Choroid plexus epithelial cell (primary cell): ENCODE data around the gene KRTAP10-12.
A peak's percentile ranks its signal among the peaks of the same experiment; 100 is the strongest.

Experiments used
- DNase-seq: peaks from one replicate; pipeline ENCODE4 v3.0.0-alpha.2; 2010; ENCODE audit warnings: low read depth
- H3K4me3 ChIP-seq: 2 replicates; pipeline ENCODE4 v1.5.1; 2011; ENCODE audit warnings: low read depth, mild to moderate bottlenecking, control low read depth, low read length, moderate library complexity
- CTCF ChIP-seq: conservative IDR thresholded peaks from 2 replicates; pipeline ENCODE4 v1.5.1; 2011; ENCODE audit warnings: low read depth, mild to moderate bottlenecking, control low read depth, inconsistent platforms, low read length, moderate library complexity

KRTAP10-12 gene

DNA sequence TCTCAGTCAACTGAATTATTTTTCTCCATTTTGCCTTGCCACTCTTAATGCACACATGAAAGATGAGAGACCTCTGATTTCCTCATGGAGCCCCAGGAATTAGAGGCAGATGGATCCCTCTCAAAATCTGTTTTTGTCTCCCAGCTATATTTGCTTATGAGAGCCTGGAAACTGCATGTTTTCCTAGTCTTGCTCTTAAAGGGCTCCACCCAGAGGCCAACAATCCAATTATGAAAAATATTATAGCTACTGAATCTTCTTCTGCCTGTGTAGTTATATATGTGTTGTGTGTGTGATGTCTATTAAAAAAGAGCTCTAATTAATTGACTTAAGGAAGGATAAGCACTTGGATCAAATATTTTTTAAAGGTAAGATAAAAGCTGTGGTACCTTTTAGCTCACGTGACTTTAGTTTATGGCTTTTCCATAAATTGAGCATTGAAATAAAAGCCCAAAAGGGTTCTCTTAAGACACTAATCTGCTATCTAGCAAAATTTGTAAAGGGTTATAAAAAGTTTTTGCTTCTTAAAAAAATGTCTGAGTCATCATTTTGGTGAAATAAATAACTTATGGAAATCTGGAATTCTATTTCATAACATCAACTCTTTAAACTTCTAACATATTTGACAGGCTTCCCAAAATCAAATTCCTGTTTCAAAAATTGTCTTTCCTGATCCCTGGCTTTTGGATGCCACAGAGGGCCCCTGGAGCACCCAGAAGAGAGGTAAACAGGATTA, 45.6 kb downstream of the KRTAP10-12 start:
- DNase-seq, result peak; percentile 56
- TF ChIP-seq CTCF, result peak; percentile 53
- H3K4me3 ChIP-seq, result no peak overlapping the region
